Peyer's patch (tissue), 4 donors: ENCODE results near the gene TPPP2.

Experiments
- CTCF ChIP-seq, 6 experiments: fragments of 450-650 bp in 4 of 6; fragments of 200-600 bp in 2 of 6; sonication (generic) in 1 of 6; IDR thresholded peaks; one replicate each; pipeline ENCODE4 v1.5.1; 2017 to 2019; ENCODE audit warnings: antibody characterized with exemption in 6 of 6, mild to moderate bottlenecking in 3 of 6, moderate library complexity in 1 of 6
- POLR2A ChIP-seq, 2 donors: fragments of 450-650 bp; IDR thresholded peaks; one replicate each; pipeline ENCODE4 v1.5.1; 2017; ENCODE audit warnings: antibody characterized with exemption in 2 of 2, mild to moderate bottlenecking in 2 of 2, moderate library complexity in 2 of 2

- peak in 1 of 6 experiments; percentile 15 for TF ChIP-seq CTCF (IDR thresholded peaks at IDR 0.05)
- TF ChIP-seq POLR2A (IDR thresholded peaks at IDR 0.05) = no peak
These were observed 25.6 kb downstream of the TPPP2 start for GRCh38 chr14:21055432-21056117.
